OCI-LY1 (cell line): ENCODE data around the gene CCDC81.

ENCODE experiments used
- EZH2 ChIP-seq: fragments of 200-600 bp; sonication (generic), shearing (Covaris generic); IDR thresholded peaks from 2 replicates; pipeline ENCODE4 v1.8.0; 2017; ENCODE audit warnings: borderline replicate concordance, mixed run types, mild to moderate bottlenecking, antibody characterized with exemption, low read length, moderate library complexity, mixed read lengths
- TF ChIP-seq, protein P1 (sequence below): fragments of 200-600 bp; sonication (generic), shearing (Covaris generic); IDR thresholded peaks from 2 replicates; pipeline ENCODE4 v1.5.1; 2017; ENCODE audit warnings: mild to moderate bottlenecking, antibody characterized with exemption, low read length, moderate library complexity, mixed read lengths

DNA sequence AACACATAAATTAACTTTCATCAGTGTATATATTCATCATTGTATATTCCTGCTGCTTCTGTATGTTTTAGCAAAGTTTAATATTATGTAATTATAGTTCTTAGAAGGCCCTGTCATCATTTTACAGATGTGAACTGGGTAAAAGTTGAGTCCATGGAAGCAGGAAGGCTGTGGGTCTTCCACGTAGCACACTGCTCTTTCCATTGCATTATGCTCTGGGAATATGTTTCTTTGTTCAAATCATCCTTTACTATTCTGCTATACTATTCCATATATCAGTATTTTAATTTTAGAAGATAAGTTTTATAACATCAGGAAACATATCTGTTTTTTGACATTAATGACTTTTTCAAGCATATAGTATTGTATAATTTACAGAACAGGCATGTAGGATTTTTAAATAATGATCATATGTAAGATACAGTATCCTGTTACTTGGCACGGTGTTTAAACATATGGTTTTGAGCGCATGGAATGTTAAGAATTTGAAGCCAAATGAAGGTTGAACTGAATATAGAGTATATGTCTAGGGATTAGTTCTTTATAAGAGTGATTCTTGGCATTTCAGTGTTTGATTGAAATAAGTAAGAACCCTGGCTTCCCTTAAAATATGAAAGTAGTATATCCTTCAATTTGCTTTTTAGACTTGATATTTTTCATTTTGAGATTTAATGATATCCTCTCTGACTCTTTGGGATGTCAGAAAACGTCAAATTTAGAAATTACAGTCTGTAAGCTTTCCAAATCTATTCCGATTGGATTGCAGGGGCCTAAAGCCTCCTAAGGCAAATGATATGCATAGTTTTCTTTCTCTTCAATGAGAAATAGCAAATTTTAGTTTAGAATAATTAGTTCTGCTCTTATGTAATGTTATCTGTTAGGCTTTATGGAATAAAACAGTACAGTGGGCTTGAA is 8.6 kb downstream of the CCDC81 start:
- TF ChIP-seq, protein P1, sequence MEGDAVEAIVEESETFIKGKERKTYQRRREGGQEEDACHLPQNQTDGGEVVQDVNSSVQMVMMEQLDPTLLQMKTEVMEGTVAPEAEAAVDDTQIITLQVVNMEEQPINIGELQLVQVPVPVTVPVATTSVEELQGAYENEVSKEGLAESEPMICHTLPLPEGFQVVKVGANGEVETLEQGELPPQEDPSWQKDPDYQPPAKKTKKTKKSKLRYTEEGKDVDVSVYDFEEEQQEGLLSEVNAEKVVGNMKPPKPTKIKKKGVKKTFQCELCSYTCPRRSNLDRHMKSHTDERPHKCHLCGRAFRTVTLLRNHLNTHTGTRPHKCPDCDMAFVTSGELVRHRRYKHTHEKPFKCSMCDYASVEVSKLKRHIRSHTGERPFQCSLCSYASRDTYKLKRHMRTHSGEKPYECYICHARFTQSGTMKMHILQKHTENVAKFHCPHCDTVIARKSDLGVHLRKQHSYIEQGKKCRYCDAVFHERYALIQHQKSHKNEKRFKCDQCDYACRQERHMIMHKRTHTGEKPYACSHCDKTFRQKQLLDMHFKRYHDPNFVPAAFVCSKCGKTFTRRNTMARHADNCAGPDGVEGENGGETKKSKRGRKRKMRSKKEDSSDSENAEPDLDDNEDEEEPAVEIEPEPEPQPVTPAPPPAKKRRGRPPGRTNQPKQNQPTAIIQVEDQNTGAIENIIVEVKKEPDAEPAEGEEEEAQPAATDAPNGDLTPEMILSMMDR: no peak
- TF ChIP-seq EZH2: no peak
